Memory B cell (primary cell): ENCODE data around the gene AGPAT3.

Experiments used
- ATAC-seq: fragments of 150-1000 bp; cut with Tn5 transposase; 2 replicates; pipeline ENCODE4 v1.10.0; 2021; ENCODE audit warnings: low read depth, mild to moderate bottlenecking, moderate library complexity
- DNase-seq, 2 donors: peaks; one replicate each; pipeline ENCODE4 v3.0.0; 2022; ENCODE audit warnings: low spot score in 2 of 2
- H3K27ac Mint-ChIP-seq: one replicate; pipeline ENCODE4 v1.8.0; 2022; ENCODE audit warnings: mild to moderate bottlenecking, moderate library complexity, mixed read lengths
- H3K27me3 Mint-ChIP-seq: one replicate; pipeline ENCODE4 v1.8.0; 2022; ENCODE audit warnings: mixed read lengths
- H3K36me3 Mint-ChIP-seq: one replicate; pipeline ENCODE4 v1.8.0; 2022; ENCODE audit warnings: mild to moderate bottlenecking, mixed read lengths
- H3K4me1 Mint-ChIP-seq: one replicate; pipeline ENCODE4 v1.8.0; 2022; ENCODE audit warnings: mixed read lengths
- H3K4me3 Mint-ChIP-seq: one replicate; pipeline ENCODE4 v1.8.0; 2022; ENCODE audit warnings: mild to moderate bottlenecking, moderate library complexity, mixed read lengths
- H3K9me3 Mint-ChIP-seq: one replicate; pipeline ENCODE4 v1.8.0; 2022; ENCODE audit warnings: mixed read lengths

The AGPAT3 gene

GRCh38 chr21:43908167-43908566 lies 43.1 kb downstream of the AGPAT3 start:
- Mint-ChIP-seq H3K36me3 (peaks cover 26% of the 10 kb centered on the region), H3K4me1 (peaks cover 14% of the 10 kb centered on the region), H3K27ac (no peak overlapping the region), H3K4me3 (no peak overlapping the region), H3K27me3 (no peaks in the 10 kb centered on the region), H3K9me3 (peaks cover 1% of the 10 kb centered on the region)
- no peak for DNase-seq
- ATAC-seq: no peak

- Mint-ChIP-seq H3K4me1 (peaks cover 13% of the 10 kb centered on the region), H3K9me3 (peaks cover 1% of the 10 kb centered on the region), H3K36me3 (peaks cover 28% of the 10 kb centered on the region), H3K27ac (no peak overlapping the region), H3K4me3 (no peak overlapping the region), H3K27me3 (no peaks in the 10 kb centered on the region)
- ATAC-seq: no peak
- no peak for DNase-seq
Measured at GRCh38 chr21:43909741-43910400, 44.8 kb downstream of the AGPAT3 start.

- DNase-seq: no peak
- Mint-ChIP-seq H3K27me3 (no peaks in the 10 kb centered on the region), H3K36me3 (peaks cover 28% of the 10 kb centered on the region), H3K9me3 (peaks cover 1% of the 10 kb centered on the region), H3K27ac (peak overlapping the region; percentile 39), H3K4me1 (peaks cover 13% of the 10 kb centered on the region), H3K4me3 (no peak overlapping the region)
- no peak for ATAC-seq
Measured at GRCh38 chr21:43910460-43910859, 45.4 kb downstream of the AGPAT3 start.

GRCh38 chr21:43911015-43911934 lies 46.3 kb downstream of the AGPAT3 start:
- H3K27ac Mint-ChIP-seq: no peak overlapping the region
- DNase-seq: no peak
- no peak overlapping the region for H3K4me3 Mint-ChIP-seq
- peaks cover 1% of the 10 kb centered on the region for H3K9me3 Mint-ChIP-seq
- H3K27me3 Mint-ChIP-seq: no peaks in the 10 kb centered on the region
- ATAC-seq: no peak
- H3K4me1 Mint-ChIP-seq: peaks cover 17% of the 10 kb centered on the region
- peaks cover 21% of the 10 kb centered on the region for H3K36me3 Mint-ChIP-seq

- Mint-ChIP-seq H3K36me3 (peaks cover 16% of the 10 kb centered on the region), H3K9me3 (peaks cover 1% of the 10 kb centered on the region), H3K4me1 (peaks cover 21% of the 10 kb centered on the region)
Measured at GRCh38 chr21:43911935-43912487, 47.0 kb downstream of the AGPAT3 start.

GRCh38 chr21:43912500-43912899 lies 47.5 kb downstream of the AGPAT3 start:
- Mint-ChIP-seq H3K36me3 (peaks cover 16% of the 10 kb centered on the region), H3K9me3 (peaks cover 1% of the 10 kb centered on the region), H3K4me1 (peaks cover 25% of the 10 kb centered on the region), H3K27ac (no peak overlapping the region), H3K27me3 (no peaks in the 10 kb centered on the region), H3K4me3 (no peak overlapping the region)
- DNase-seq (no peak), ATAC-seq (no peak)

More at GRCh38 chr21:43911935-43912487, 47.0 kb downstream of the AGPAT3 start:
- no peak overlapping the region for H3K4me3 Mint-ChIP-seq
- ATAC-seq (no peak), DNase-seq (no peak)
- H3K27ac Mint-ChIP-seq: no peak overlapping the region
- H3K27me3 Mint-ChIP-seq: no peaks in the 10 kb centered on the region

GRCh38 chr21:43912910-43913309 lies 47.9 kb downstream of the AGPAT3 start:
- peaks cover 29% of the 10 kb centered on the region for H3K4me1 Mint-ChIP-seq
- H3K36me3 Mint-ChIP-seq: peaks cover 13% of the 10 kb centered on the region
- H3K27me3 Mint-ChIP-seq: no peaks in the 10 kb centered on the region
- ATAC-seq: no peak
- no peak overlapping the region for H3K27ac Mint-ChIP-seq
- no peak for DNase-seq
- no peak overlapping the region for H3K4me3 Mint-ChIP-seq
- H3K9me3 Mint-ChIP-seq: peaks cover 1% of the 10 kb centered on the region

GRCh38 chr21:43913928-43914327 lies 48.9 kb downstream of the AGPAT3 start:
- no peaks in the 10 kb centered on the region for H3K27me3 Mint-ChIP-seq
- H3K27ac Mint-ChIP-seq: no peak overlapping the region
- H3K4me1 Mint-ChIP-seq: peaks cover 34% of the 10 kb centered on the region
- H3K36me3 Mint-ChIP-seq: peaks cover 12% of the 10 kb centered on the region
- H3K4me3 Mint-ChIP-seq: no peak overlapping the region
- no peak for ATAC-seq
- DNase-seq: no peak
- H3K9me3 Mint-ChIP-seq: peaks cover 1% of the 10 kb centered on the region

- Mint-ChIP-seq H3K27me3 (no peaks in the 10 kb centered on the region), H3K4me1 (peaks cover 42% of the 10 kb centered on the region), H3K4me3 (peak overlapping the region; percentile 83), H3K27ac (peak overlapping the region; percentile 26), H3K36me3 (peaks cover 12% of the 10 kb centered on the region), H3K9me3 (peaks cover 1% of the 10 kb centered on the region)
- no peak for ATAC-seq
- DNase-seq: no peak
Measured at GRCh38 chr21:43916076-43916475, 51.1 kb downstream of the AGPAT3 start.

GRCh38 chr21:43916691-43917514 lies 51.9 kb downstream of the AGPAT3 start:
- Mint-ChIP-seq H3K4me1 (peaks cover 43% of the 10 kb centered on the region), H3K4me3 (peak overlapping the region; percentile 83), H3K27ac (peak overlapping the region; percentile 65), H3K27me3 (no peaks in the 10 kb centered on the region), H3K9me3 (peaks cover 1% of the 10 kb centered on the region), H3K36me3 (peaks cover 10% of the 10 kb centered on the region)
- DNase-seq (peak in 1 of 2 donors; percentile 47), ATAC-seq (peak; percentile 76)

- no peaks in the 10 kb centered on the region for H3K27me3 Mint-ChIP-seq
- DNase-seq: no peak
- H3K36me3 Mint-ChIP-seq: peaks cover 6% of the 10 kb centered on the region
- peaks cover 42% of the 10 kb centered on the region for H3K4me1 Mint-ChIP-seq
- no peak for ATAC-seq
- peak overlapping the region; percentile 83 for H3K4me3 Mint-ChIP-seq
- H3K27ac Mint-ChIP-seq: peak overlapping the region; percentile 65
- H3K9me3 Mint-ChIP-seq: no peaks in the 10 kb centered on the region
Measured at GRCh38 chr21:43917515-43918384, 52.7 kb downstream of the AGPAT3 start.

GRCh38 chr21:43918385-43918947 lies 53.4 kb downstream of the AGPAT3 start:
- H3K27ac Mint-ChIP-seq: peak overlapping the region; percentile 65
- H3K9me3 Mint-ChIP-seq: no peaks in the 10 kb centered on the region
- H3K27me3 Mint-ChIP-seq: no peaks in the 10 kb centered on the region
- H3K4me1 Mint-ChIP-seq: peaks cover 42% of the 10 kb centered on the region
- no peak overlapping the region for H3K4me3 Mint-ChIP-seq
- ATAC-seq: no peak
- H3K36me3 Mint-ChIP-seq: peaks cover 5% of the 10 kb centered on the region
- DNase-seq: no peak
